WTC11 (cell line): ENCODE measurements around the gene RALY.

Source experiments
- IRF1 ChIP-seq: sonication (generic); formaldehyde crosslinking; IDR thresholded peaks from 2 replicates; pipeline ENCODE4 v1.8.0; 2023; ENCODE audit warnings: missing genetic modification reagents
- RORB ChIP-seq: fragments of 250-450 bp; sonication (Bioruptor Pico); IDR thresholded peaks from 2 replicates; pipeline ENCODE4 v1.9.0; 2021; ENCODE audit warnings: mild to moderate bottlenecking
- TEAD4 ChIP-seq: sonication (generic); formaldehyde crosslinking; IDR thresholded peaks from 2 replicates; pipeline ENCODE4 v1.8.0; 2022; ENCODE audit warnings: mild to moderate bottlenecking, missing genetic modification reagents
- ZBTB21 ChIP-seq: sonication (generic); formaldehyde crosslinking; IDR thresholded peaks from 2 replicates; pipeline ENCODE4 v1.8.1; 2023; ENCODE audit warnings: mild to moderate bottlenecking, missing genetic modification reagents, borderline replicate concordance
- ZNF281 ChIP-seq: sonication (generic); formaldehyde crosslinking; IDR thresholded peaks from 2 replicates; pipeline ENCODE4 v1.8.0; 2023; ENCODE audit warnings: mild to moderate bottlenecking, missing genetic modification reagents
- TF ChIP-seq, protein P1 (sequence below): sonication (generic); formaldehyde crosslinking; IDR thresholded peaks from 2 replicates; pipeline ENCODE4 v1.8.0; 2022; ENCODE audit warnings: mild to moderate bottlenecking, missing genetic modification reagents
- TF ChIP-seq, protein P2 (sequence below): fragments of 200-600 bp; IDR thresholded peaks from 2 replicates; pipeline ENCODE4 v1.8.0; 2022; ENCODE audit warnings: antibody characterized with exemption

- TF ChIP-seq TEAD4 = no peak
- TF ChIP-seq IRF1 (CRISPR knock-in tag) = no peak
- TF ChIP-seq, protein P1, sequence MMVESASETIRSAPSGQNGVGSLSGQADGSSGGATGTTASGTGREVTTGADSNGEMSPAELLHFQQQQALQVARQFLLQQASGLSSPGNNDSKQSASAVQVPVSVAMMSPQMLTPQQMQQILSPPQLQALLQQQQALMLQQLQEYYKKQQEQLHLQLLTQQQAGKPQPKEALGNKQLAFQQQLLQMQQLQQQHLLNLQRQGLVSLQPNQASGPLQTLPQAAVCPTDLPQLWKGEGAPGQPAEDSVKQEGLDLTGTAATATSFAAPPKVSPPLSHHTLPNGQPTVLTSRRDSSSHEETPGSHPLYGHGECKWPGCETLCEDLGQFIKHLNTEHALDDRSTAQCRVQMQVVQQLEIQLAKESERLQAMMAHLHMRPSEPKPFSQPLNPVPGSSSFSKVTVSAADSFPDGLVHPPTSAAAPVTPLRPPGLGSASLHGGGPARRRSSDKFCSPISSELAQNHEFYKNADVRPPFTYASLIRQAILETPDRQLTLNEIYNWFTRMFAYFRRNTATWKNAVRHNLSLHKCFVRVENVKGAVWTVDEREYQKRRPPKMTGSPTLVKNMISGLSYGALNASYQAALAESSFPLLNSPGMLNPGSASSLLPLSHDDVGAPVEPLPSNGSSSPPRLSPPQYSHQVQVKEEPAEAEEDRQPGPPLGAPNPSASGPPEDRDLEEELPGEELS = no peak
- TF ChIP-seq, protein P2, sequence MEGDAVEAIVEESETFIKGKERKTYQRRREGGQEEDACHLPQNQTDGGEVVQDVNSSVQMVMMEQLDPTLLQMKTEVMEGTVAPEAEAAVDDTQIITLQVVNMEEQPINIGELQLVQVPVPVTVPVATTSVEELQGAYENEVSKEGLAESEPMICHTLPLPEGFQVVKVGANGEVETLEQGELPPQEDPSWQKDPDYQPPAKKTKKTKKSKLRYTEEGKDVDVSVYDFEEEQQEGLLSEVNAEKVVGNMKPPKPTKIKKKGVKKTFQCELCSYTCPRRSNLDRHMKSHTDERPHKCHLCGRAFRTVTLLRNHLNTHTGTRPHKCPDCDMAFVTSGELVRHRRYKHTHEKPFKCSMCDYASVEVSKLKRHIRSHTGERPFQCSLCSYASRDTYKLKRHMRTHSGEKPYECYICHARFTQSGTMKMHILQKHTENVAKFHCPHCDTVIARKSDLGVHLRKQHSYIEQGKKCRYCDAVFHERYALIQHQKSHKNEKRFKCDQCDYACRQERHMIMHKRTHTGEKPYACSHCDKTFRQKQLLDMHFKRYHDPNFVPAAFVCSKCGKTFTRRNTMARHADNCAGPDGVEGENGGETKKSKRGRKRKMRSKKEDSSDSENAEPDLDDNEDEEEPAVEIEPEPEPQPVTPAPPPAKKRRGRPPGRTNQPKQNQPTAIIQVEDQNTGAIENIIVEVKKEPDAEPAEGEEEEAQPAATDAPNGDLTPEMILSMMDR = no peak
- no peak for TF ChIP-seq ZNF281
- no peak for TF ChIP-seq RORB (CRISPR knock-in tag)
- TF ChIP-seq ZBTB21 (CRISPR knock-in tag) = no peak
Measured at GRCh38 chr20:34016736-34017135, 23.0 kb downstream of the RALY start.
